Measurements from ENCODE around the gene B3GNT2. TPM values are rescaled to one million over a fixed set of nuclear protein-coding genes. Genes with fewer than 3 reads are reported as not detected.
"Not testable (repeated sequence)": the region's sequence is repeated elsewhere in the genome, so short reads cannot be mapped to it uniquely, and the experiment has no call there.

Gene B3GNT2
- total RNA-seq = 20.8 and 22.6 TPM in 2 replicates

GRCh38 chr2:62195421-62196277 lies at the start of gene B3GNT2:
B3GNT2 (plus strand) TSS chr2:62196115; CDS start chr2:62222221, 26,106 bp downstream.
- DNase-seq (ENCODE audit: low read depth) = no peak
- no peak for TF ChIP-seq CTCF (conservative IDR thresholded peaks at IDR 0.05; ENCODE audit: low read depth, low read length)
- peak within 1 kb of the TSS; percentile 93 for H3K4me3 ChIP-seq (ENCODE audit: low read depth, low read length)

- H3K4me3 ChIP-seq (ENCODE audit: low read depth, low read length); DNase-seq (ENCODE audit: low read depth): not testable (repeated sequence)
Observed at GRCh38 chr2:62146790-62147189, 49.1 kb upstream of the B3GNT2 start.

- no peak for TF ChIP-seq CTCF (conservative IDR thresholded peaks at IDR 0.05; ENCODE audit: low read depth, low read length)
- no peak for DNase-seq (ENCODE audit: low read depth)
- no peak overlapping the region for H3K4me3 ChIP-seq (ENCODE audit: low read depth, low read length)
Observed at GRCh38 chr2:62147610-62148301, 48.2 kb upstream of the B3GNT2 start.

- no peak for TF ChIP-seq CTCF (conservative IDR thresholded peaks at IDR 0.05; ENCODE audit: low read depth, low read length)
- peak; percentile 32 for DNase-seq (ENCODE audit: low read depth)
- no peak overlapping the region for H3K4me3 ChIP-seq (ENCODE audit: low read depth, low read length)
Observed at GRCh38 chr2:62149708-62150107, 46.2 kb upstream of the B3GNT2 start.

GRCh38 chr2:62150597-62151305 lies 45.2 kb upstream of the B3GNT2 start:
- DNase-seq (ENCODE audit: low read depth) = no peak
- no peak for TF ChIP-seq CTCF (conservative IDR thresholded peaks at IDR 0.05; ENCODE audit: low read depth, low read length)
- no peak overlapping the region for H3K4me3 ChIP-seq (ENCODE audit: low read depth, low read length)

GRCh38 chr2:62151306-62151638 lies 44.6 kb upstream of the B3GNT2 start:
- no peak for DNase-seq (ENCODE audit: low read depth)
- TF ChIP-seq CTCF (conservative IDR thresholded peaks at IDR 0.05; ENCODE audit: low read depth, low read length) = no peak
- H3K4me3 ChIP-seq (ENCODE audit: low read depth, low read length) = no peak overlapping the region

GRCh38 chr2:62152000-62152399 lies 43.9 kb upstream of the B3GNT2 start:
- no peak for TF ChIP-seq CTCF (conservative IDR thresholded peaks at IDR 0.05; ENCODE audit: low read depth, low read length)
- DNase-seq (ENCODE audit: low read depth) = no peak
- H3K4me3 ChIP-seq (ENCODE audit: low read depth, low read length) = no peak overlapping the region

Measured in epithelial cell of proximal tubule (primary cell).